Fibroblast of skin of left quadriceps (primary cell): ENCODE measurements around the gene MRPS5.

Source experiments
- DNase-seq, 2 experiments: peaks; one replicate each; pipeline ENCODE4 v3.0.0-alpha.2; 2013; ENCODE audit warnings: low read depth in 2 of 2

Gene MRPS5

GRCh38 chr2:95091885-95092555 lies 29.6 kb downstream of the MRPS5 start:
- DNase-seq, result no peak

- no peak for DNase-seq
These were observed 34.2 kb downstream of the MRPS5 start for GRCh38 chr2:95087379-95087778.

- no peak for DNase-seq
These were observed 35.6 kb downstream of the MRPS5 start for GRCh38 chr2:95086017-95086416.

GRCh38 chr2:95082477-95082876 lies 39.1 kb downstream of the MRPS5 start:
- no peak for DNase-seq

GRCh38 chr2:95079199-95079683 lies 42.4 kb downstream of the MRPS5 start:
- DNase-seq, result no peak

- no peak for DNase-seq
These were observed 43.6 kb downstream of the MRPS5 start for GRCh38 chr2:95077861-95078603.

- no peak for DNase-seq
These were observed 44.1 kb downstream of the MRPS5 start for GRCh38 chr2:95077530-95077825.

GRCh38 chr2:95076705-95077529 lies 44.7 kb downstream of the MRPS5 start:
- DNase-seq, result peak; percentile 7 to 11

- no peak for DNase-seq
These were observed 46.0 kb downstream of the MRPS5 start for GRCh38 chr2:95075440-95076132.

GRCh38 chr2:95074663-95075439 lies 46.8 kb downstream of the MRPS5 start:
- no peak for DNase-seq

- DNase-seq, result no peak
These were observed 47.5 kb downstream of the MRPS5 start for GRCh38 chr2:95073856-95074662.

GRCh38 chr2:95072424-95072823 lies 49.2 kb downstream of the MRPS5 start:
- no peak for DNase-seq

GRCh38 chr2:95071856-95072255 lies 49.8 kb downstream of the MRPS5 start:
- DNase-seq, result no peak

- no peak for DNase-seq
These were observed 52.1 kb downstream of the MRPS5 start for GRCh38 chr2:95069465-95069864.

GRCh38 chr2:95068256-95068655 lies 53.4 kb downstream of the MRPS5 start:
- DNase-seq, result no peak

- DNase-seq, result no peak
These were observed 58.3 kb downstream of the MRPS5 start for GRCh38 chr2:95063086-95063958.

- no peak for DNase-seq
These were observed 59.1 kb downstream of the MRPS5 start for GRCh38 chr2:95062242-95063085.

- DNase-seq, result no peak
These were observed 59.9 kb downstream of the MRPS5 start for GRCh38 chr2:95061601-95062183.
